PC-3 (cell line): ENCODE results near the gene RDH16.
"Not testable (repeated sequence)": the region's sequence is repeated elsewhere in the genome, so short reads cannot be mapped to it uniquely, and the experiment has no call there.

Experiments used
- CTCF ChIP-seq: fragments of 300-600 bp; sonication (generic); conservative IDR thresholded peaks from 2 replicates; pipeline ENCODE4 v1.5.1; 2017; ENCODE audit warnings: antibody characterized with exemption, low read depth, mild to moderate bottlenecking, low read length
- EZH2phosphoT487 ChIP-seq: fragments of 300-600 bp; sonication (generic); IDR thresholded peaks from 2 replicates; pipeline ENCODE4 v1.6.1; 2018; ENCODE audit warnings: mild to moderate bottlenecking, antibody characterized with exemption, low read length, borderline replicate concordance

GRCh38 chr12:56909403-56909802 is 48.0 kb downstream of the RDH16 start:
- not testable (repeated sequence) for TF ChIP-seq CTCF, EZH2phosphoT487
